Measurements from ENCODE around the gene YPEL3.

The YPEL3 gene

GRCh38 chr16:30088237-30088831, 7.7 kb downstream of the YPEL3 start:
- no peak for DNase-seq (ENCODE audit: low spot score)
- TF ChIP-seq, protein P1, sequence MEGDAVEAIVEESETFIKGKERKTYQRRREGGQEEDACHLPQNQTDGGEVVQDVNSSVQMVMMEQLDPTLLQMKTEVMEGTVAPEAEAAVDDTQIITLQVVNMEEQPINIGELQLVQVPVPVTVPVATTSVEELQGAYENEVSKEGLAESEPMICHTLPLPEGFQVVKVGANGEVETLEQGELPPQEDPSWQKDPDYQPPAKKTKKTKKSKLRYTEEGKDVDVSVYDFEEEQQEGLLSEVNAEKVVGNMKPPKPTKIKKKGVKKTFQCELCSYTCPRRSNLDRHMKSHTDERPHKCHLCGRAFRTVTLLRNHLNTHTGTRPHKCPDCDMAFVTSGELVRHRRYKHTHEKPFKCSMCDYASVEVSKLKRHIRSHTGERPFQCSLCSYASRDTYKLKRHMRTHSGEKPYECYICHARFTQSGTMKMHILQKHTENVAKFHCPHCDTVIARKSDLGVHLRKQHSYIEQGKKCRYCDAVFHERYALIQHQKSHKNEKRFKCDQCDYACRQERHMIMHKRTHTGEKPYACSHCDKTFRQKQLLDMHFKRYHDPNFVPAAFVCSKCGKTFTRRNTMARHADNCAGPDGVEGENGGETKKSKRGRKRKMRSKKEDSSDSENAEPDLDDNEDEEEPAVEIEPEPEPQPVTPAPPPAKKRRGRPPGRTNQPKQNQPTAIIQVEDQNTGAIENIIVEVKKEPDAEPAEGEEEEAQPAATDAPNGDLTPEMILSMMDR (IDR thresholded peaks at IDR 0.05; ENCODE audit: extremely low read depth, missing control alignments) = no peak

GRCh38 chr16:30087181-30087898, 8.7 kb downstream of the YPEL3 start:
- DNase-seq (ENCODE audit: low spot score) = no peak
- TF ChIP-seq, protein P1 (IDR thresholded peaks at IDR 0.05; ENCODE audit: extremely low read depth, missing control alignments) = no peak

- no peak for DNase-seq (ENCODE audit: low spot score)
- TF ChIP-seq, protein P1 (IDR thresholded peaks at IDR 0.05; ENCODE audit: extremely low read depth, missing control alignments) = no peak
These were observed 9.5 kb downstream of the YPEL3 start for GRCh38 chr16:30086291-30087140.

- TF ChIP-seq, protein P1 (IDR thresholded peaks at IDR 0.05; ENCODE audit: extremely low read depth, missing control alignments) = no peak
- no peak for DNase-seq (ENCODE audit: low spot score)
These were observed 10.2 kb downstream of the YPEL3 start for GRCh38 chr16:30085820-30086219.

DNA sequence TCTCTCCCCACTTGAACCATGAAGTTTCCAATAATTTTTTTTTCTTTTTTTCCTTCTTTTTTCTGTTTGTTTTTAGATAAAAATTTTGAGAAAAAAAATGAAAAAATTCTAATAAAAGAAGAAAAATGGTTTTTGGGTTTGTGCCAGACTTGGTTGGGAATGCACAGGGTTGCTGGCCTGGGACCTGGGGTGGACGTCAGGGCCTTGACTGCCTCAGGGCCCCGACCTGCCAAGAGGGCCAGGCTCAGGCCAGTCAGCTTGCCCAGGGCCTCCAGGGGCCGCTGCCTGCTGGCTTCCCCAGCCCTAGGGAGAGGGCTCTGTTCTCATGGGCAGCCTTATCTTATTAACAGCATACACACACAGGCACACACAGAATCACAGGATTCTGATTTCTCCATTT, 10.8 kb downstream of the YPEL3 start:
- TF ChIP-seq, protein P1 (IDR thresholded peaks at IDR 0.05; ENCODE audit: extremely low read depth, missing control alignments) = no peak
- DNase-seq (ENCODE audit: low spot score) = no peak

- TF ChIP-seq, protein P1 (IDR thresholded peaks at IDR 0.05; ENCODE audit: extremely low read depth, missing control alignments) = no peak
- DNase-seq (ENCODE audit: low spot score) = no peak
These were observed 11.2 kb downstream of the YPEL3 start for GRCh38 chr16:30084816-30085159.

Measured in GM20000 (cell line).